EL (cell line): ENCODE results near the gene SLC7A8.

Source experiments
- DNase-seq: peaks from one replicate; pipeline ENCODE4 v3.0.0-alpha.2; 2016

SLC7A8 gene

DNA sequence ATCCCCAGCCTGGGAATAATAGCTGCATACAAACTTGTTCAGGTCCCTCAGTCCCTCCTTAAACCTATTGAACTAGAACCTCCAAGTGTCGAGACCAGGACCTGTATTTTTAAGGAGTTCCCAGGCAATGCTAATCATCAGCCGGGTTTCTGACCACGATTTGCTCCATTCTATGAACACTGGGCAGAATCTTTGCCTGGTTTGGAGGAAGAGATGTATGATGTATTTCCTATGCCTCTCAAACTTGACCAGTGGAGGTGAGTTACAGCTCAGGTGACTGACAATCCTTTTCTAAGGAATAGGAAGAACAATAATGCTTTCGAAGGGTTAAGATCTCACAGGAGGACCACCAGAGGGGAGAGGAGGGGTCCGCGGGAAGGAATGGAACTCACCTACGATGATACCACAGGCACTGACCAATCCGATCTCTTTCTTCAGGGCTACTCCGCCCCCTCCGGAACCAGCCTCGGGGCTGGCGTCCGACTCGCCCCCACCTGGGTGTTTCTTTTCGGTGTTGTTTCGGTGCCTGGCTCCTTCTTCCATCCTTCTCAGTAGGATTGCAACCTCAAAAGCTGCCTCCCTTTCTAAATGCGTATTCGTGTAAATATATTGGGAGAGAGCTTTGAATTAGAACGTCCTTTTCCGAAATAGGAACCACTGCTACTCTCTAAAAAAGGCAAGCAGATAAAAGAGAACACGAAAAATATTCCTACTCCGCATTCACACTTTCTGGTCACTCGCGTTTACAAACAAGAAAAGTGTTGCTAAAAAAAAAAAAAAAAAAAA is 895 bp downstream of the SLC7A8 start:
- no peak for DNase-seq

DNA sequence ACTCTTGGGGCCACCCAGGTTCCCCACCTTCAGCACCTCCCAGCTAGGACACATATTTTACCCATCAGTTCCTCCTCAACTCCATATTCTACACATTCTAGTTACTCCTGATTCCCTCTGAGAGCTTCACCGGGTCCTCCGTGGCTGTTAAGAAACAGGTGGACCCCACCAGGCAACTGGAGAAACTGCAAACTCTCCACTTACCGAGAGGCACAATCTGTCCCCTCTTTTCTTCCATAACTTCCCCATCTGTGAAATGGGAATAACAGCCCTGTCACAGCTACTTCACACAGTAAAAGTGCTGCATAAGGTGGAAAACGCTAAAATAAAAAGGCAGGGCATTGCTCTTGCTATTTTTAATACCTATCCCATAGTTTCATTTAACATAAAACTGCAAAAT is 1.5 kb downstream of the SLC7A8 start:
- DNase-seq: no peak

DNA sequence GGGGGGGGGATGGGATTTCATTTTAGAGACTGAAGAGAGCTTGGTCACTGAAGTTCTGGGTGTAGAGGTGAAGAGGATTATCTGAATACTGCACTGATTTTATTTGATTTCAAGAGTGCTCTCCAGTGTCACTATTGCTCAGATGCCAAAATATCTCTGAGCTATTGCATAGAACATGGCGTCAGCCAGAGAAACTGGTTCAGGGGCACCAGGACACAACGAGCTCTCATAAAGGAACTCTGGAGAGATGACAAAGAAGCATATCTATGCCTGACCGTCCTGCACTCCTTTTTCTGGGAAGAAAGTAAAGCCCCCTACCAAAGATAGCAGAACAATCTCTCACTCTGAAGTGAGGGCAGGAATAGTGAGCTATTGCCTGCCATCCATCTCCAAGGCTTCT is 2.0 kb downstream of the SLC7A8 start:
- DNase-seq: no peak

DNA sequence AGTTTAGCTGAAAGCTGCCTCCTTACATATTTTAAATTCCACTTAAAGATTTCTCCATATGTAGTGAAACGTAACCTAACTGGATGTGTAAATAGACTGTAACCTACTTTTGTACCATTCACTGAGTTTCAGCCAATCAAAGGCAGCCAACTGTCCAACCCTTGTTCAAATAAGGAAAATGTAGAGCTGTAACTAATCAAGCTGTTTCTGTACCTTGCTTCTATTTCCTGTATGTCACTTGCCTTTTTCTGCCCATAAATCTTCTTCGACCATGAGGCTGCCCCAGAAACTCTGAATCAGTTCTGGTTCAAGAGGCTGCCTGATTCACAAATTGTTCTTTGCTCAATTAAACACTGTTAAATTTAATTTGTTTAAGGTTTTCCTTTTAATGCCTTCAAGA is 6.3 kb downstream of the SLC7A8 start:
- DNase-seq: no peak

DNA sequence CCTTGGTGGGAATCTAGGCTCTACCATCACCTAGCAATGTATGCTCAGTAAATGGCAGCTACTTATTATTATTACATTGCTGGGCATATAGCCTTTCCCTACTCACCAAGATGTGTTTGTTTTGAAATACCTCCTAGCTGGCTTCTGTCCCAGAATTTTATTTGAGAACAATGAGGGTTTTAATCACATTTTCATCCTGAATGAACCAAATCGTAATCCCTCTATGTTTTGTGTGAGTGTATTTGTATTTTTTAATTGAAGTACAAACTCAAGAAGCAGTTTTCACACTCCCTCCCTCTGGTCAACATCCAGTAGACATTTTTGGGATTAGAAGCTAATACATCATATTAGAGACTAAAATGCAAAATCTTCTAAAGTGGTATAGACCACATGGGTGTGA is 7.6 kb downstream of the SLC7A8 start:
- DNase-seq: no peak

DNA sequence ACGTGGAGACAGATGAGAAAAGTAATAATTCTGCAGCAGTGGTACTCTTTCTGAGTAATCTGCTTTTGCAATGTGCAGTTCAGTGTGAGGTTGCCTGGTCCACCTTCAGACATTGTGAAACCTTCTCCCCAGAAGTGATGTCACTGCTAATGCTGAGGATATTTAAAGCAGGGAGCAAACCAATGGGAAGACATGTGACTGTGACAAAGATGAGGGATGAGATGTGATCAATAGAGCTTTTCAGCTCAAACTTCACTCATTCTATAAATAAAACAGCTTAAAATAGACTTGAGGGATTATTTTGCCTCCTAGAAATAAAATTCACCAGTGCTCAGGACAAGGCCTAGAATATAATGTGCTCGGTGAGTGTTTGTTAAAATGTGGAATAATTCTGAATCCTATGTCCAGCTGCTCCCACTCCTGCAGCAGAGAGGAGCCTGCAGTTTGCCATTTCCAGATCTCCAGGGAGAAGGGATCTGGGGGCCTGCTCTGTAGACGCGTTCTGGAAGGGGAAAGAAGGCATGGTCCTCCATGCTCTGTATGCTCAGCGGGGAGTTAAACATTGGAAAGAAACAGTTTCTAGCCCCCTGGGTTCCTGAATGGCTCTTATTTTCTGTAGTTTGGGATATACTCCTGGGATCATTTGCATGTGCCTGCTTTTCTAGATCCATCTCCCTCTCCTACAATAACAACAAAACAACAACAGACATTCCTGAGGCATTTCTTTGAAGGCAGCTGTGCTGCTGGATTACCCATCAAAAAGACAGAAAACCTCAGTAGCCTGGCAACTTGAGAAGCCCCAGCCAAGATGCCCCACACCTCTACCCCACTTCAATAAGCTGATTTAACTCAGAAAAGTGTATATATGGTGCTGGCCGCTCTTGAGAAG is 8.9 kb downstream of the SLC7A8 start:
- DNase-seq: no peak

DNA sequence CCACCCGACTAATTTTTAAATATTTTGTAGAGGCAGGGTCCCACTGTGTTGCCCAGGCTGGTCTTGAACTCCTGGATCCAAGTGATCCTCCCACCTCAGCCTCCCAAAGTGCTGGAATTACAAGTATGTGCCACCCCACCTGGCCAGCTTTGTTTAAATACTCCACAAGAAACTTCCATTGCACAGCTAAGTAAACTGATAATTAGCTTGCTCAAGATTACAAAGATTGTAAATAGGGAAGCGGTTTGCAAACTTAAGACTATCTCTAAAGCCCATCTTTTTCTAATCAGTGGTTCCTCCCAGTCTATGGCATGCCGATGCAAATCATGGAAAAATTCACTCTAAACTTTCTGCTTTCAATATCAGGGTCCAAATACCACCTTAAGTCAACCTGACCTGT is 9.7 kb downstream of the SLC7A8 start:
- DNase-seq: no peak

DNA sequence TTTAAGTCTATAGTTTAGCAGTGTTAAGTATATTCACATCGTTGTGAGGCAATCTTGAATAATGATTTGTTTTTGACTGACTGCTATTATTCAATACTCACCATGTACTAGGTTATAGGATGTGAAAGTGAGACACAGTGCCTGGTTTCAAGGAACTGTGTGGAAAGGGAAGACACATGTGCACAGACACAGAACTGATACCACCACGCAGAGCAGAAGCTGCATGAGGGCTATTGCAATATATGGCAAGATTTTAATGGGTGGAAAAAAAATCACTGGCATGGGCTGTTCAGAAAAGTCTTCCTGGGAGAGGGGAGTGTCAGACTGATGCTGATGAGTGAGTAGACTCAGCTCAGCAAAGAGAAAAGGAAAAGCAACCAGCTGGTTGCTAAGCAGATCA is 10.4 kb downstream of the SLC7A8 start:
- DNase-seq: no peak

DNA sequence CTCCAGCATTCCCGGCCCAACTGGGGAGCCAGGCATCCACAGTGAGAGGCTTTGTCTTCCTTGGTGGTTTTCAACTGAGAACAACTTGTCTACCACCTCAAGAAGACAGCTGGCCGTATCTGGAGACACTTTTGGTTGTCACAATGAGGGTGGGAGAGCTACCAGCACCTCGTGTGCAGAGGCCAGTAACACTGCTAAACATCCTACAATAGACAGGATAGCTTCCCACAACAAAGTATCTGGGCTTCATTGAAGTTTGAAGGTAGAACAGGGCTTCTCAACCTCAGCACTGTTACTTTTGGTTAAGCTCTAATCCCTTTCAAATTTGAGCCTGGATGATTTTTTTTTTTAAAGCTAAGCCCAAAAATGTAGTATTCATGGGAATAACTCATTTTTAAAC is 10.9 kb downstream of the SLC7A8 start:
- no peak for DNase-seq

DNA sequence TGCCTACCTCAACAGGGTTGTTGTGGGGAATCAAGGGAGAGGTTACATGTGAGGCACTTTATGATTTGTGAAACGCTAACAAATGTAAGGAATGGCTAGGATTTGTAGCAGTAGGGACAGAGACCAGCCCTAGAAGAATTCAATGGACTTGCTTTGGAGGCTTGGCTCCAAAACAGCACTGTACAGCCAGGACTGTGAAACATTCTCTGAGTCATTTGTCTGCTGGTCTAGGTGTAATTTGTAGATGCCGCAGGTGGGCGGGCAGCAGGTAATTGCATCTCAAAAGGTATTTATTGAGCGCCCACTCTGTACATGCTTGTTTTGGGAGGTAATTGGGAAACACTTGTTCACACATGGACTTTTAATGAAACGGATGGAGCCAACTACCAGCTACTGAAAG is 11.4 kb downstream of the SLC7A8 start:
- DNase-seq: no peak

DNA sequence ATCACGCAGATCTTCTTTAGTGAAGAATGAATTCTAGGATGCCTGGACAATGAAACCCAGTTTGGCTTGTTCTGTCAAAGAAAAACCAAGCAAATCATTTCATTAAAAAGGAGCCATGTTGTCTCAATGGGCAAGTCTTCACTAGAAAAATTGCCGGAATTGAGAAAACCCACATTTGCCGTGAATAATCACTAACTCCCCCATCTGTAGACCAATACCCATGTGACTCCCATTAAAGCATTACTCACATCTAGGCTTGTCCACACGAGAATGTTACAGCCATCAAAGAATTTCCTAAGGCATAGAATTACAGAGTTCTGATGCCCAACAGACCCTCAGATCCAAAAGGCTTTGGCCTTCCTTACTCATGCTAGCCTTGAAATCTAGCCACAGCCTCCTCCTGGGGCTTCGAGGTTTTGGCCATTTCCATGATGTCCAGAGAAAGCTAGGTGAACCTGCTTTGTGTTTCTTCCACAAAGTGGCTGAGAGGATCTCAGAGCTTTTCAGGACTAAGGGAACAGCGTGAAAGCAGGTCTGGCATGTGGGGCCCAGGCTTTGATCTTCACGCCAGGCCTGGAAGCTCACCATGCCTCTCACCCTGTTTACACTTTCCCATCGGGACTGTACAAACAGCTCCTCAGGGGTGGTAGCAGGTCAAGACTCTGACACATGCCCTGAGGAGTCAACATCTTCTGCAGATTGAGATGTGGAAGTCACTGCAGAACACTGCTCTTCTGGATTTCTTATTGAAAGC is 12.1 kb downstream of the SLC7A8 start:
- peak; percentile 48 for DNase-seq

DNA sequence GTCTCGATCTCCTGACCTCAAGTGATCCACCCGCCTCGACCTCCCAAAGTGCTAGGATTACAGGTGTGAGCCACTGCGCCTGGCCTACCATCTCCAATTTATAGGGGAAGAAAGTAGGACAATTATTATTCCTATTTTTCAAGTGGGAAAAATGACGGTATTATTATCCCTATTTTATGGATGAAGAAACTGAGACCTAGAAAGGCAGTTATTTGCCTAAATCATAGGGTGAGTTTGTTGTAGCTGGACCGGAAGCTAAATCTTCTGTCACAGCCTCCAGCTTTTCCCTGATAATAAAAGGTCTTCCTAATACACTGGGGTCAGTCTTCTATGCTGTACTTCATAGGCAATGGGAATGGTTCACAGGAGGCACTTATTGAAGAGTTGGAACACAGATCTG is 13.8 kb downstream of the SLC7A8 start:
- no peak for DNase-seq

DNA sequence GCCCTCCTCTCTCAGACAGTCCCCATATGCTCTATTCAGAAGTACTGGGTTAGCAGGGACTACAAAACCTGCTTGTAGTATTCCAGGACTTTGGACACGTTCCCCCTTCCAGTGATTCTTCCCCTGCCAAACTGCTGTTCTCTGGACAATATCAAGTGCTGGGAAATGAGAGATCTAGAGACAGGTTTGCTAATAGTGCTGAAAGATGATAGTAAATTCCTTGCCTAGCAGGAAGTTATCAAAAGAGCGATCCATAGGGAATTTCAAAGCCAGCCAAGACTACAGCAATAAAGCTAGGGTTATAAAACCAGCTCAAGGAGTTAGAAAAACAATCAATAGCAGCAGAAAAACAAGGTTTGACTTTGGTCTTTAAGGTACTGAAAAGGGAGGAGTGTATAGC is 15.2 kb downstream of the SLC7A8 start:
- DNase-seq: no peak

DNA sequence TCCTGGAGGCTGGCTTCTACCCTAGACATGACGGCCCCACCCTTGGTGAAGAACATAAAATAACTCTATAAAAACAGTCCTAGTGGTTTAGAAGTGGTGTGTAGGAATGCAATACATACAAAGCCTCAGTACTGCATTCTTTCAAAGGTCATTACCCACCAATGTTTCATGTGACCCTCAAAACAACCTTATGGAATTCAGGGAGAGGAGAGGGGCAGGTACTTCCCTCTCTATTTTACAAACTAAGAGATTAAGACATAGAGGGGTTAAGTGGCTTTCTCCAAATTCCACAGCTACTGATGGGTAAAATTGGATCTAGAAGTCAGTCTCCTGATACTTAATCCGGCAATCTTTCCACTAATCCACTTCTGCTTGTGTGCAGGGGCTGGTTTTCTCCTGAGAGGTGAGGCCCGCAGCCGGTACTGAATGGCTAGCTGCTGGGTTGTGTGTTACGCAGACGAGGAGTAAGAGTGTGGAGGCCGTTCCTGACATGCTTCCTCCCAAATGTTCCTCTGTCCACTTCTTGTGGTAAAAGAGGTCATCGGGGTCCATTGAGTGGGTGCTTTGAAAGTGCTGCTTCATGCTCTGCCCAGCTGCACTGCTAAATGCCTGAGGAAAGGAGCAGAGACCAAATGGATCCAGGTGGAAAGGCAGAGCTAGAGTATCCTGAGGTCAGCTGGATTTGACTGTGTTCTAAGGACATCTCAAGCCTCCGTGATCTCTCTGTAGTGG is 16.2 kb downstream of the SLC7A8 start:
- no peak for DNase-seq

DNA sequence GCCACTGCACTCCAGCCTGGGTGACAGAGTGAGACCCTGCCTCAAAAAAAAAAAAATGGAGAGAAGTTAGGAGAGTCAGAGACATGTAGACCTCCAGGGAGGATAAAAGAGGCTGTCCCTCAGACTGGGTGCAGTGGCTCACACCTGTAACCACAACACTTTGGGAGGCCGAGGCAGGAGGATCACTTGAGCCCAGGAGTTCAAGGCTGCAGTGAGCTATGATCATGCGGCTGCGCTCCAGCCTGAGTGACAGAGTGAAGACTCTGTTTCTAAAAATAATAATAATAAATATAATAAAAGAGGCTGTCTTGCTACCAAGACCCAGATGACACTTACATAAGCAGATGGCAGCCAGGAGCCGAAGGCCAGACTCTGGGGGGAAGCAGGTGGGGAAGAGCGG is 18.5 kb downstream of the SLC7A8 start:
- DNase-seq: no peak

DNA sequence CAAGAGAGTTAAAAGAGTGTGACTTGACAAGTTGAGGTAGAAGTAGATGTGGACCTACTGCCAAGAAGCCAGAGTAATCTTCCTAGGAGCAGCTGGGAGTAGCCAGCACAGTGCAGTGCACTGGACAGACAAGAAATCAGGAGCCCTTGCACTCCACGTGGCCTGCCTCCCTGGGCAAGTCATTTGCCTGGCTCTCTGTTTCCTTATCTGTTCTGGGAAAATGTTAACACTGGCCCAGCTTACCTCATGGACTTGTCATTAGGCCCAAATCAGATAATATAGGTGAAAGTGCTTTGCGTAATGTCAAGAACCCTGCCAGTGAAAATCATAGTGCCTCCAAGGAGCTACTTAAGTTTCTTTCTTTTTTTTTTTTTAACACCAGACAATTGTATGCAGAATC is 19.2 kb downstream of the SLC7A8 start:
- DNase-seq: no peak

DNA sequence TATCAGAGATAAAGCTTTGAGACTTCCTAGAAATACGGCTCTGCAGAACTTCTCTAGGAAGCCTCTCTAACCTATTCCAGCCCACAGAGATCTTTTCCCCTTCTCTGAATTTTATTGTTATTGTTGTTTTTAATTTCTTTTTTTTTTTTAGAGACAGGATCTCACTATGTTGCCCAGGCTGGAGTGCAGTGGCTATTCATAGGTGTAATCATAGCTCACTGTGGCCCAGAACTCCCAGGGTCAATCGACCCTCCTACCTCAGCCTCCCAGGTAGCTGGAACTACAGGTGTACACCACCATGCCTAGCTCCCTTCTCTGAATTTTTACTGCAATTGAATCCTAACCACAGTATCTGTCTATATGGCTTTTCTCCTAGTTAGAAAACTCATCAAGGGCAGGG is 19.6 kb downstream of the SLC7A8 start:
- no peak for DNase-seq

DNA sequence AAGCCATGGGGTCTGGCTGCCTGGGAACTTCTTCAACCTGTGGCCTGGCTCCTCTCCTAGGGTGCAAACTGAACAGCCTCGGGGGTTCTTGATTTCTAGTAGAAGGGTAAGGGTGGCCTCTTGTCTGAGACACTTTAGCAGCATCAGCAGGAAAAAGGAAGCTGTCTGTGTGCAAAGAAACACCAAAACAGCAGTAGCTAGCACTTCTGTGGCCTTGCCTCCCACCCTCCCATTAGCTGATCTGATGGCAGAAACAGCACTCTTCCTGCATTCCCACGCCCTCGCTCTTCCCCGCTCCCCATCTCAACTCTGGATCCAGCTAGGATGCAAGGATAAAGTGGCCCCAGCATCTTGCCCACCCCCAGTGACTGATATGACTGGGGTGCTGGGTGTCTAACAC is 20.7 kb downstream of the SLC7A8 start:
- no peak for DNase-seq

DNA sequence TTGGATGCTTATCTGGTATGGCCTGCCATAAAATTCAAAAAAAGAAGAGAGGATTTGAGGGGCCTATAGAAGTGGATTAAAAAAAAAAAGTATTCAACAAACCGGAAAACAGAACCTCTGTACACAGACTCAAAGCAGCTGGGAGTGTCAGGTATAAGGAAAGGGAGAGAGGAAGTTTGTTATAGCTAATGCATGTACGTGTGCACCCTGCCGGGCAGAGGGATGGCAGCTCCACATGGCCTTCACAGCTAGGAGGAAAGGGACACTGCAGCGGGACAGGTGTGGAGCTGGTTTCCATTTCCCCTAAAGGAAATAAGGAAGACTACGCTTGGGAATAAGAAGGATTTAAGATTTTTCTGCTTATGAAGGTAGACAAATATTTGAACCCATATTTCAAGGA is 21.5 kb downstream of the SLC7A8 start:
- no peak for DNase-seq

DNA sequence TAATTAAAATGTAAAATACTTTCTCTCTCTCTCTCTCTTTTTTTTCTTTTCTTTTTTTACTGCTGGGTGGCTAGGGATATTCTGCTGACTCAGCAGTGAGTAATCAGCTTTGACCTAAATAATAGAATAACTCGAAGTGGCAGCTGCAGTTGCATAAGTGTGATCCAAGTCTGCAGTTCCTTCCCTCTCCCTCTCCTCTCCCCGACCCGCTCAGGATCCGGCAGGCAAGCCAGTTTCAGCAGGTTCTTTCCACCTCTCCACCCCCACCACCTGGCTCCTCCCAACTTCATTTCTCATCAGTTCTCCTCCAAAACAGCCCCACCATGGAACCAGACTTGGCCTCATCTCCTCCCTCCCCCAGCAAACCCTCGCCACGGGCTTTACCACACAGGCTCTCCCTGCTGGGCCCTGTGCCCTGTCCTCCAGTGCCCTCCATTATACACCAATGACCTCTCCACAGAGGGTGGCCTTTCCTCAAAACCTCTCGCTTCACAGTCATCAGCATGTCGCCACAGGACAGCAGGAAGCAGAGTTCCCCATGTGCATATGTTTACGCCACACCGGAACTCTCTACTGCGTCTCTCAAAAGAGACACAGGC is 22.4 kb downstream of the SLC7A8 start:
- peak; percentile 43 for DNase-seq

DNA sequence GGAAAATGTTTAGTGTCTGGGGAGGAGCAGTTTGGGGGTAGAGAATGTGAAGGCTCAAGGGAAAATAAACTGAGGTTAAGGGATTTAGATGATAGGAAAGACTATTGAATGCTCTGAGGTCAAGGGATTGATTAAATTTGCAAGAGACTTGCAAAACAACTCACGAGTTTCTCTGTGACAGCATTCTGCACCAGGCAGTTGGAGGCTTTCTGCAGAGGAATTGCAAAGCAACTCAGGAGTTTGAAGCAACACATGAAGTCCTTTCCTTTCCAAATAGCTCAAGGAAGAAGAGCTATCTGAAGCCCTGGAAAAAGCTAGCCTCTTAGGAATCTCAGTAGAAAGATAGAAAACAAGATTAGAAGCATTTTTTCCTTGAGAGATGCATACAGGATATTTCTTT is 23.9 kb downstream of the SLC7A8 start:
- no peak for DNase-seq

DNA sequence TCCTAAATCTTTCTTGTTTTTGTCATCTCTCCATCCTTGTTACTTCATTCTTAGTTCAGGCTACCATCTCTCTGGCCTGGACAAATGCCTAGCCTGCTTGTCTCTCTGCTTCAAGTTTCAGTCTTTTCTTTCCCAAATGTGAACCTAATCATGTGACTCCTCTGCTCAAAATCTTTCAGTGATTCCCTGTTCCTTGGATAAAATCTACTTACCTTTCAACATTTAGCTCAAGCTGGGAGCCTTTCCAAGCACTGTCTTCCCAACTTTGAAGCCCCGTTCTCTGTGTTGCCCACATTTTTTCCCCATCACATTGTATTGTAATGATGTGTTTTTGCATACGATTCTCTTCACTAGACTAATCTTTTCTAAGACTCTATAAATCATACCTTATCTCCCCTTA is 24.7 kb downstream of the SLC7A8 start:
- DNase-seq: no peak
